ENCODE data around the gene VIT. TPM values are rescaled to one million over a fixed set of nuclear protein-coding genes. Genes with fewer than 3 reads are reported as not detected.

The VIT gene
- total RNA-seq, 1 donor from 2014 or later = not detected

GRCh38 chr2:36789181-36789804 lies 92.8 kb downstream of the VIT start:
- H3K4me3 ChIP-seq (ENCODE audit: low read depth, low read length) = no peak overlapping the region
- TF ChIP-seq, protein P1, sequence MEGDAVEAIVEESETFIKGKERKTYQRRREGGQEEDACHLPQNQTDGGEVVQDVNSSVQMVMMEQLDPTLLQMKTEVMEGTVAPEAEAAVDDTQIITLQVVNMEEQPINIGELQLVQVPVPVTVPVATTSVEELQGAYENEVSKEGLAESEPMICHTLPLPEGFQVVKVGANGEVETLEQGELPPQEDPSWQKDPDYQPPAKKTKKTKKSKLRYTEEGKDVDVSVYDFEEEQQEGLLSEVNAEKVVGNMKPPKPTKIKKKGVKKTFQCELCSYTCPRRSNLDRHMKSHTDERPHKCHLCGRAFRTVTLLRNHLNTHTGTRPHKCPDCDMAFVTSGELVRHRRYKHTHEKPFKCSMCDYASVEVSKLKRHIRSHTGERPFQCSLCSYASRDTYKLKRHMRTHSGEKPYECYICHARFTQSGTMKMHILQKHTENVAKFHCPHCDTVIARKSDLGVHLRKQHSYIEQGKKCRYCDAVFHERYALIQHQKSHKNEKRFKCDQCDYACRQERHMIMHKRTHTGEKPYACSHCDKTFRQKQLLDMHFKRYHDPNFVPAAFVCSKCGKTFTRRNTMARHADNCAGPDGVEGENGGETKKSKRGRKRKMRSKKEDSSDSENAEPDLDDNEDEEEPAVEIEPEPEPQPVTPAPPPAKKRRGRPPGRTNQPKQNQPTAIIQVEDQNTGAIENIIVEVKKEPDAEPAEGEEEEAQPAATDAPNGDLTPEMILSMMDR (IDR thresholded peaks at IDR 0.05; ENCODE audit: insufficient read depth, low read length, poor library complexity, severe bottlenecking) = no peak
- no peaks in the 10 kb centered on the region for H3K27me3 ChIP-seq (ENCODE audit: control insufficient read depth, insufficient read depth, low read length)
- no peak for DNase-seq (ENCODE audit: low read depth)
- no peaks in the 10 kb centered on the region for H3K36me3 ChIP-seq (ENCODE audit: control insufficient read depth, insufficient read depth, low read length)

DNA sequence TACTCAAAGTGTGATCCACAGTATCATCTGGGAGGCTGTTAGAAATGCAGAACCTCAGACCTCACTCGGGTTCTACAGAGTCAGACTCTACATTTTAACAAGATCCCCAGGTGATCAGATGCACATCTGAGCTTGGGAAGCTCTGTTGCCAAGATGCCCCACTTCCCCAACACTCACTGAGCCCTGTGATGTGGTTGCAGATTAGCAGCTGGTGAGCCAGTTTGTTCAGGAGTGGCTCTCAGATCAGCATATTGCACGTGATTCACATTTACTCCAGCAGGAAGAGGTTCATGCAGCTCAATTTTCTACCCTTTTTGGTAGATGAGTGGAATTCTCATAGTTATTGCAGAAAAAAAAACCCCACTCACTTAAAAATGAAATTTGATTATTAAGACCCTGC lies 96.4 kb downstream of the VIT start:
- Histone ChIP-seq H3K27me3 (ENCODE audit: control insufficient read depth, insufficient read depth, low read length) (no peaks in the 10 kb centered on the region), H3K36me3 (ENCODE audit: control insufficient read depth, insufficient read depth, low read length) (no peaks in the 10 kb centered on the region), H3K4me3 (ENCODE audit: low read depth, low read length) (no peak overlapping the region)
- TF ChIP-seq, protein P1 (IDR thresholded peaks at IDR 0.05; ENCODE audit: insufficient read depth, low read length, poor library complexity, severe bottlenecking) = no peak
- no peak for DNase-seq (ENCODE audit: low read depth)

DNA sequence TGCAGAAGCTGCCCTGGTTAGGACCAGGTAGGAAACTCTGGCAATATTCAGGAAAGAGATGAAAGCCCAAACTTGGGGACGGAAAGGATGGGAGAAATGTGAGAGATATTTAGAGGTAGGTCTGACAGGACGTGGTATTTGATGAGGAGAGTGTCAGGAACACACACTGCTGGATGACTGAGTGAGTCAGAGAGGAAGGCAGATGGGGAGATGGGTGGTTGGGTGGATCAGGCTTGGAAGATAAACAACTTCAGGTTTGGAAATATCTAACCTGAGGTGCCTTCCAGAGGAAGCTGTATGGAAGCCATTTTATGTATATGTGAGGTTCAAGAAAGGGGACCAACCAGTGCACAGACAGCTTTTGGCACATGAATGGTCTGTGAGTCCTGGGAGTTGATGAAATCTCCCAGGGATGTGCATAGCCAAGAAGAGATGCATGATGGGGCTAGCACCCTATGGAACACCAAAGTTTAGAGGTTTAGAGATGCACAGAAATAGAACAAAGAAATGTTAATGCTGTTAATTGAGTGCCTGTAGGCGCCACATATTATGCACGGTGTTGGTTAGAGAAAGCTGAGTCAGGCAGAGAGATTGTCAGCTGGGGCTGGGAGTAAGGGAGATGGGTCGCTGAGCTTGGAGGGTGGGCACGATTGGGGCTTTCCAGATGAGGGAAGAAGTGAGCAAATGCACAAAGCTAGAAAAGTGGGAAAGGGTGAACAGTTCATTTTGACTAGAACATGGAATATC lies 101.0 kb downstream of the VIT start:
- Histone ChIP-seq H3K4me3 (ENCODE audit: low read depth, low read length) (no peak overlapping the region), H3K27me3 (ENCODE audit: control insufficient read depth, insufficient read depth, low read length) (no peaks in the 10 kb centered on the region), H3K36me3 (ENCODE audit: control insufficient read depth, insufficient read depth, low read length) (no peaks in the 10 kb centered on the region)
- DNase-seq (ENCODE audit: low read depth) = no peak
- TF ChIP-seq, protein P1 (IDR thresholded peaks at IDR 0.05; ENCODE audit: insufficient read depth, low read length, poor library complexity, severe bottlenecking) = no peak

GRCh38 chr2:36798724-36799123 lies 102.2 kb downstream of the VIT start:
- Histone ChIP-seq H3K4me3 (ENCODE audit: low read depth, low read length) (no peak overlapping the region), H3K36me3 (ENCODE audit: control insufficient read depth, insufficient read depth, low read length) (no peaks in the 10 kb centered on the region), H3K27me3 (ENCODE audit: control insufficient read depth, insufficient read depth, low read length) (no peaks in the 10 kb centered on the region)
- TF ChIP-seq, protein P1 (IDR thresholded peaks at IDR 0.05; ENCODE audit: insufficient read depth, low read length, poor library complexity, severe bottlenecking) = no peak
- DNase-seq (ENCODE audit: low read depth) = no peak

DNA sequence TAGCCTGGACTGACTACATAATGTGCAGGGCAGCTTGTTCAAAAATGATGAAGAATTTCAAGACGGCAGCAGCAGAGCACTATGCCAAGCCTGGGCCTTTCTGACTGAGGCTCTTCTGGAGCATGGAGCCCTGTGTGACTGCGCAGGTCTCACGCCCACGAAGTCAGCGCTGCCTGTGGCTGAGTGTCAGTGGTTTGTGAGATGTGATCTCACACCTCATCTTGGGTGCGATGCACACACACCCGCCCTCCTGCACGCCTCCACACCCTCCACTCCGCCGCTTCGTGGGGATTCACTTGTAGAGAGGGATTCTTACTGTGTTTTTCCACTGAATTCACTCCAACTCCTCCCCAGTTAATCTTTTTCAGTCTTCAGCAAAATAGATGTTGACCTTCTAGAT lies 103.9 kb downstream of the VIT start:
- Histone ChIP-seq H3K4me3 (ENCODE audit: low read depth, low read length) (no peak overlapping the region), H3K36me3 (ENCODE audit: control insufficient read depth, insufficient read depth, low read length) (no peaks in the 10 kb centered on the region), H3K27me3 (ENCODE audit: control insufficient read depth, insufficient read depth, low read length) (no peaks in the 10 kb centered on the region)
- no peak for DNase-seq (ENCODE audit: low read depth)
- TF ChIP-seq, protein P1 (IDR thresholded peaks at IDR 0.05; ENCODE audit: insufficient read depth, low read length, poor library complexity, severe bottlenecking) = no peak

All from kidney epithelial cell (primary cell).